C4-2B (cell line): ENCODE results near the gene KRT33A.

ENCODE experiments used
- ZFX ChIP-seq: fragments of 450-650 bp; IDR thresholded peaks from 2 replicates; pipeline ENCODE4 v1.6.1; 2017
- TF ChIP-seq, protein P1 (sequence below): fragments of 450-650 bp; conservative IDR thresholded peaks from 2 replicates; pipeline ENCODE4 v1.5.1; 2017; ENCODE audit warnings: mild to moderate bottlenecking

DNA sequence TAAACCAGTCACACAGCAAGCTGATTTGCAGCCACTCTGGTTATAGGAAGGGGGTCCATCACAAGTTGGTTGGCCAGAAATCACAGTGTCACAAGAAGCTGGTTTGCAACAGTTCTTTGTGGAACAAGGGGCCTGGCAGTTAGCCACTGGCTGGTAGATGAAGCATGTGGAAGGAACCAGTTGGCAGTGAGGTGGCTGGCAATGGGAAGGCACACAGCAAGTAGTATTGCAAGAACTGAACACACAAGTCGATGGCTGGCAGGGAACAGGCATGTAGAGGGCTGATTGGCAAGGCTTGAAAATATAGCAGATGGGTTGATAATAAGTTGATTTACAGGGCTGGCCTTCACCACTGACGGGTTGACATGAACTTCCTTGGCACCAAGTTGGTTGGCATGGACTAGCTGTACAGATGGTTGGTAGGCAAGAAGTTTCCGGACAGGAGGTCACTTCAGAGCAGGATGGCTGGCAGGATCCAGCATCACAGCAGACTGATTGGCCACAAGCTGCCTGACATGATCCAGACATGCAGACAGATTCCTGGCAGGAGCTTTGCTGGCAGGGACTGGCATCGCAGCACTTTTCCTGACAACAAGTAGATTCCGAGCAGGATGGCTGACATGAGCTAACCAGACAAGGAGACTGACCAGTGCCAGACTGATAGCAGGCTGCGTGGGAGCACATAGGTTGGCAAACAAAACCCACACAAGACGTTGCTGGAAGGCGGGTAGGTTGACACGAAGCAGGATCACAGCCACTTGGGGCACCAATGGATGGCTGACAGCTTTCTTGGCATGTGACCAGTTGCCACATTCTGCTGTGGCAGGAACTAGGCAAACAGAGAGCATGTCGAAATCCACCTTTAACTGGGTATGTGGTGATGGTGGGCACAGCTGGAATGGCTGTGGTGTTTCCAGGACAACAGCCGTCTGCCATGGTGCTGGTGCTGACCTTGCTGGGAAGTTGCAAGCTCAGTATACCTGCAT lies 48.4 kb downstream of the KRT33A start, which contains the start of gene KRTAP29-1:
- TF ChIP-seq, protein P1, sequence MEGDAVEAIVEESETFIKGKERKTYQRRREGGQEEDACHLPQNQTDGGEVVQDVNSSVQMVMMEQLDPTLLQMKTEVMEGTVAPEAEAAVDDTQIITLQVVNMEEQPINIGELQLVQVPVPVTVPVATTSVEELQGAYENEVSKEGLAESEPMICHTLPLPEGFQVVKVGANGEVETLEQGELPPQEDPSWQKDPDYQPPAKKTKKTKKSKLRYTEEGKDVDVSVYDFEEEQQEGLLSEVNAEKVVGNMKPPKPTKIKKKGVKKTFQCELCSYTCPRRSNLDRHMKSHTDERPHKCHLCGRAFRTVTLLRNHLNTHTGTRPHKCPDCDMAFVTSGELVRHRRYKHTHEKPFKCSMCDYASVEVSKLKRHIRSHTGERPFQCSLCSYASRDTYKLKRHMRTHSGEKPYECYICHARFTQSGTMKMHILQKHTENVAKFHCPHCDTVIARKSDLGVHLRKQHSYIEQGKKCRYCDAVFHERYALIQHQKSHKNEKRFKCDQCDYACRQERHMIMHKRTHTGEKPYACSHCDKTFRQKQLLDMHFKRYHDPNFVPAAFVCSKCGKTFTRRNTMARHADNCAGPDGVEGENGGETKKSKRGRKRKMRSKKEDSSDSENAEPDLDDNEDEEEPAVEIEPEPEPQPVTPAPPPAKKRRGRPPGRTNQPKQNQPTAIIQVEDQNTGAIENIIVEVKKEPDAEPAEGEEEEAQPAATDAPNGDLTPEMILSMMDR: no peak
- no peak for TF ChIP-seq ZFX
